CMK (cell line): ENCODE results near the gene VWF.

Source experiments
- DNase-seq: peaks from one replicate; pipeline ENCODE4 v3.0.0-alpha.2; 2010; ENCODE audit warnings: low read depth

The VWF gene

DNA sequence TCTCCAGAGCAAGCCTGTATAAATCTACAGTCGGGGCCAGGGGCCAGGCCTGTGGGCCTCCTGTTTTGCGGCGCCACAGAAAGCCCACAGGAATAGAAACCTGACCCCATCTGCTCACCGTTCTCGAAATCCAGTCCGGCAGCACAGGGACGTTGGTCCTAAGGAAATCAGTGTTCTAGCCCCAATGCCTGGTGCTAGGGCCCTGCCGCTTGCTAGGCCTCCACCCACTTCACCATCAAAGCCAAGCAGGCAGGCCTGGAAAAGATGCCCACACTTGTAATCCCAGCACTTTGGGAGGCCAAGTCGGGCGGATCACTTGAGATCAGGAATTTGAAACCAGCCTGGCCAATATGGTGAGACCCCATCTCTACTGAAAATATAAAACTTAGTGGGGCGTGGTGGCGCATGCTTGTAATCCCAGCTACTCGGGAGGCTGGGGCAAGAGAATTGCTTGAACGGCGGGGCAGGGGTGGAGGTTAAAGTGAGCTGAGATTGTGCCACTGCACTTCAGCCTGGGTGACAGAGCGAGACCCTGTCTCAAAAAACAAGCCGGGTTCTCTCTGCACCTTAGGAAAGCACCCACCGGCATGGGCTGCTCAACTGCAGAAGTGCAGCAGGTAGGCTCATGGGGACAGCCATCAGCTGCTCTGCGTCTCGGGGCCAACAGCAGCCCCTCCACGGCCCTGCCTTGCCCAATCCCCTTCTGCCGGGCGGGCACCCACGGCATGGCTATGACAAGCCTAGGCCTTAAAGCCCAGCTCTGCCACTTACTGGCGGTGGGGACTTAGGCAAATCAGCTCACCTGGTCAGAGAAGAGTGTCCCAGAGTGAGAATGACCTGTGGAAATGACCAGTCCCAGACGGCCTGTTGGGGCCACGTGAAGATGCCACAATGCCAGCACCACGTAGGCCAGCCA lies 47.4 kb downstream of the VWF start:
- no peak for DNase-seq

- DNase-seq, result no peak
Observed at GRCh38 chr12:6076346-6076745, 48.1 kb downstream of the VWF start.

DNA sequence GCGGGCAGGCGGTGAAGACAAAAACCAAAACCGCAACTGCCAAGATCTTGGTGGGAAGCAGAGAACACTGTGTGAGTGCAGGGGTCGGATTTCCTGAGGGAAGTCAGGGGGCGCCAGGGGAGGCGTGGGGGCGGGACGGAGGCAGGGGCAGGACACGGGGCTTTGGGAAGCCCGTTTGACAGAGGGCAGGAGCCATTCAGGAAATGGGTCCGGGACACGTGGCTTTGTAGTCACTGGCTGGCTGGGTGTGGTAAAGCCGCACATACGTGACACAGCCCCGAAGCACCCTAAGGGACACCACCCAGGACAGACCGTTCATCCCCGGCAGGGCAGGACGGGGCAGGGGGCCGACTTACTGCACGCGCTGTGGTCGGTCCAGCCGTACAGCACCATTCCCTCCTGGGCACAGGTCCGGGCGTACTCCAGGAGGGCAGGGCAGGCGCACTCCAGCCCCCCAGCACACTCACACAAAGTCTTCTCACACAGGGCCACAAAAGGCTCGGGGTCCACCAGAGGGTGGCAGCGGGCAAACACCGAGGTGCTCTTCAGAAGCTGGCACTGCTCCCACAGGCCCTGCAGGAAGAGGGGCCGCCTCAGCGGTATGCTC lies 49.4 kb downstream of the VWF start:
- no peak for DNase-seq

DNA sequence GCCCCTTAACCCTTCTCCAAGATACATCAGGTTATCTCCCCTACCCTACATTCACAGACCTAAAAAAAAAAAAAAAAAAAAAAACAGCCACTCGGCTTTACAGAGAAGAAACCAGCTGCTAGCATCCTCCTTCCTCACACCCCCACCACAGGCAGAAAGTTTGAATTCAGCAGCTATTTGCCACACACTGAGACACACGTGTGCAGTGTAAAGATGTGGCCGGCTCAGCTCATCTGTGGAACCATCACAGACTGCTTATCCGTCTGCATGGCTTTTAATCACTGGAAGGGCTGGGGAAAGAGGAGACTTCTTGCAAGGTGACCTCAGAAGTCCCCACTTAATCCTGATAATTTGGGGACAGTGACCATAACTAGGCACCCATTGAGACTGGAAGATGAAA lies 50.0 kb downstream of the VWF start:
- no peak for DNase-seq

DNA sequence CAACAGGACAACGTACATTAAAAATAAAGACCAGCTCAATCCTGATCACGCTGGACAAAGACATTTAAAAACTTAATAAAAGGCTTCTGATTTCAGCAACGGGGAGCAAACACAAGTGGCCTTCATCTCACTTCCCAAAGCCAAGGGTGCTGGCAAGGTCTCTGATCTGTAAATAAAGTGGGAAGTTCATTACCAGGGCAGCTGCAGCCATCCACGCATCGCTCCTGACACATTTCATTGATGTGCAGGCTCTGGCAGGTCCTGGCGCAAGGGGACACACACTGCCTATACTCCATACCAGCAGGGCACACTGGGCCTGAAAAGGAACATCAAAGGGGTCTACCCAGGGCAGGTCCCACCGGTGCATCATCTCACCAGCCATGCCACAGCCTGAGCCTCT lies 51.0 kb downstream of the VWF start:
- DNase-seq, result no peak

GRCh38 chr12:6072302-6072752 lies 52.1 kb downstream of the VWF start:
- DNase-seq, result no peak

DNA sequence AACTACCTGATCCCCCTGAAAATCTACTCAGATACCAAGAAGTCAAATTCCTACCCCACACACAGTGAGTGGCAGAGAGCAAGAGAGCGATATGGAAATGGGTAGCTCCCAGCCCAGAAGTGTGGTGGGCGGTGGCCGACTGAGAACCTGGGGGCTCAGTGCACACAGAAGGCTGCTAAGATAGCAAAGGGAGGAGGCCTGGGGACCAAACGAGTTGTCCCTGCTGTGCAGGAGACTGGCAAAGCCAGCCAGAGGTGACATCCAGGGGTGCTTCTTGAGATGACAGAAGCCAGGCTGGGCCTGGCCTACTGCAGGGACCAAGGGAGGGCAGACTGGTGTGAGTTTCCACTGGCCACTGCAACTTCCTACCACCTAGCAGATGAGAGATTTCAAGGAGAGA lies 52.9 kb downstream of the VWF start:
- no peak for DNase-seq

GRCh38 chr12:6070472-6071257 lies 53.8 kb downstream of the VWF start:
- DNase-seq, result no peak

- DNase-seq, result no peak
Observed at GRCh38 chr12:6069437-6070093, 54.9 kb downstream of the VWF start.

- no peak for DNase-seq
Observed at GRCh38 chr12:6068227-6068626, 56.2 kb downstream of the VWF start.

GRCh38 chr12:6067152-6067916 lies 57.1 kb downstream of the VWF start:
- no peak for DNase-seq

GRCh38 chr12:6066651-6067050 lies 57.8 kb downstream of the VWF start:
- no peak for DNase-seq

DNA sequence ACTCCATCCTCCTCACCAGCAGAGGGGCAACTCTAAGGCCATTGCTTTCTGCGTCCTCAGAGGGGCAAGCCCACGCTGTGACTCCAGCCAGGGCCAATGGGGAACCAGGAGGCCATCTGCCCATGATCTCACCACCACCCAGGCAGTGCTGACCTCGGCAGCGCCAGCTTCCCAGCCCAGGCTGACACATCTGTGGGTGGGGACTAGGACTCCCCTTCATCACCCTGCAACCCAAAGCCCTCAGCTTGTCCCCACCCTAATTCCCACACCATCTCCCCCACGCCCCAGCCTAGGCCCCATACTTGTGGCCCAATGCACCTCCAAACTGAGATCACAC lies 58.6 kb downstream of the VWF start:
- no peak for DNase-seq

GRCh38 chr12:6065131-6065862 lies 59.2 kb downstream of the VWF start:
- no peak for DNase-seq

- peak; percentile 25 for DNase-seq
Observed at GRCh38 chr12:6062757-6063735, 61.4 kb downstream of the VWF start.

GRCh38 chr12:6062395-6062756 lies 62.1 kb downstream of the VWF start:
- DNase-seq, result no peak

DNA sequence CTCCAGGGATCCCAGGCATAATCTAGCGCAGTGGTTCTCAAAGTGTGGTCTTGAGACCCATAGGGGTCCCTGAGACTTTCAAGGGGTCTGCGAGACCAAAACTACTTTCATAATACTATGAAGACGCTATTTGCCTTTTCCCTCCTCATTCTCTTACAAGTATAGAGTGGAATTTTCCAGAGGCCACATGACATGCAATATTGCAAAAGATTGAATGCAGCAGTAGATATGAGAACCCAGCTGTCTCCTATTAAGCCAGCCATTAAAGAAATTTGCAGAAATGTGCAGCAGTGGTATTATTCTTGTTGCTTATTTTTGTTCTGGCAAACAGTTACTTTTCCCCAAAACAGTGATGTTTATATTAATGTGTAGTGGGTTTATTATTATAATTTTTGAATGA lies 62.8 kb downstream of the VWF start:
- DNase-seq, result no peak

GRCh38 chr12:6059860-6060565 lies 64.5 kb downstream of the VWF start:
- no peak for DNase-seq

- no peak for DNase-seq
Observed at GRCh38 chr12:6059221-6059620, 65.2 kb downstream of the VWF start.
